Tracheal epithelial cell (primary cell): ENCODE measurements around the gene RNF150. TPM values are rescaled to one million over a fixed set of nuclear protein-coding genes. Genes with fewer than 3 reads are reported as not detected.

ENCODE experiments used
- total RNA-seq: library from RNA; depleted of rRNA; stranded (reverse); fragments of >200 nt; gene quantifications from 2 replicates; pipeline ENCODE4 v1.2.1, GENCODE V29; 2014

Gene RNF150
- 0.21 and 0.24 TPM in 2 replicates for total RNA-seq

GRCh38 chr4:141133146-141133998 is at the start of gene RNF150:
Gene RNF150 (minus strand): TSS chr4:141133469.

Other genes with a start within 250 kb of the RNF150 start
- 25.1 and 41.3 TPM in 2 replicates for gene ZNF330, start 87.4 kb upstream of the RNF150 start, total RNA-seq